Measurements from ENCODE around the gene ULK4.
"Not testable (repeated sequence)": the region's sequence is repeated elsewhere in the genome, so short reads cannot be mapped to it uniquely, and the experiment has no call there.

Gene ULK4

DNA sequence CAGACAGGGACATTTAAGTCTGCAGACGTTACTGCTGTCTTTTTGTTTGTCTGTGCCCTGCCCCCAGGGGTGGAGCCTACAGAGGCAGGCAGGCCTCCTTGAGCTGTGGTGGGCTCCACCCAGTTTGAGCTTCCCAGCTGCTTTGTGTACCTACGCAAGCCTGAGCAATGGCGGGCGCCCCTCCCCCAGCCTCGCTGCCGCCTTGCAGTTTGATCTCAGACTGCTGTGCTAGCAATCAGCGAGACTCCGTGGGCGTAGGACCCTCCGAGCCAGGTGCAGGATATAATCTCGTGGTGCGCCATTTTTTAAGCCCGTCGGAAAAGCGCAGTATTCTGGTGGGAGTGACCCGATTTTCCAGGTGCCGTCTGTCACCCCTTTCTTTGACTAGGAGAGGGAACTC lies 314.2 kb downstream of the ULK4 start:
- DNase-seq (ENCODE audit: low read depth), result not testable (repeated sequence)

DNA sequence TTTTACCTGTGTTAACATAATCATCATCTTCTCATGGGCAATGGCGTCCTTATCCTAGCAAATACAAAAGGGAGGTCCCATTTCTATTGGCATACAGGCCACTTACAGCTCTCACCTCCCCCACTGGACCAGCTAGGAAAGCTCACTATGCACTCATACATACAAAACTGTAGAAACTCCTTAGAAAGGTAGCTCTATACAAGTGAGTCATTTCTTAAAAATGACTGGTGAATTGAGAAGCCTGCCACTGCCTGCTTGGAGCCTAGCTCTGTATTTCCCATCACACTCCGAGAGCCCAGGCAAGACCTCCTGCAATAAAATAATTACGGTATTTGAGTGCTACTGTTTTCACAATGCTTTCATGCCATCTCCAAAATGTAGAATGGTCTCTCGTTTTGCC lies 321.8 kb downstream of the ULK4 start:
- DNase-seq (ENCODE audit: low read depth), result no peak

DNA sequence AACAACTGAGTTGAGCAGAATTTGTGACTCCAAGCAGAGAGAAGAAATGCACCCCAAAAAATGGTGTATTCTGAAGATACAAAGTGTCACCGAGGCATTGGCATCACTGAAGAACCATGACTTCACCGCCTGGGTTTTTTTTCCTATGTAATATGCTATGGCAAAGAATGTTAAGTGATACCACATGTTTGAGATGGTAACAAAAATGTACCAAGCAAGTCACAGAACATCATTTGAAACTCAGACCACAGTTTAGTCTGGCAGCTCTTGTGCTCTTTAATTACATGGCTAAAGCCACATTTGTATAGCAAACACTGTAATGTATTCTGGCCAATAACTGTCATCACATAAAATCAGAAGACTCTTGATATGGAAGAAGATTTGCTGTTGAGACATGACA lies 323.5 kb downstream of the ULK4 start:
- DNase-seq (ENCODE audit: low read depth), result no peak

DNA sequence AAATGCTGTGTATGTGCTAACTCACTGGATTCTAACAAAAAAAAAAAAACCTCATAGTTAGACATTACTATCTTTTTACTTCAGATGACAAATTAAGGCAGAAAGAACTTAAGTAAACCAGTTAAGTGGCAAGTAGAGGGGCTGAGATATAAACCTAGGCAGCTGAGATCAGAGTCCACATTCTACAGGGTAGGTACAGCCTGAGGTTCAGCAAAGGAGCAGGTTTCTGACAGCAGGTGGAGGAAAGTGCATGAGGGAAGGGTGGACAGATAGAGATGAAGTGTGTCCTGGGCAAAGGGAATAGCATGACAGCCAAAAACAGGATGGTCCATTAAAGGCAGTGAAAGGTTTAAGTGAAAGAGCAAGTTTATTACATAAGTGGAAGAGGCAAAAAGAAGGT lies 329.2 kb downstream of the ULK4 start:
- no peak for DNase-seq (ENCODE audit: low read depth)

DNA sequence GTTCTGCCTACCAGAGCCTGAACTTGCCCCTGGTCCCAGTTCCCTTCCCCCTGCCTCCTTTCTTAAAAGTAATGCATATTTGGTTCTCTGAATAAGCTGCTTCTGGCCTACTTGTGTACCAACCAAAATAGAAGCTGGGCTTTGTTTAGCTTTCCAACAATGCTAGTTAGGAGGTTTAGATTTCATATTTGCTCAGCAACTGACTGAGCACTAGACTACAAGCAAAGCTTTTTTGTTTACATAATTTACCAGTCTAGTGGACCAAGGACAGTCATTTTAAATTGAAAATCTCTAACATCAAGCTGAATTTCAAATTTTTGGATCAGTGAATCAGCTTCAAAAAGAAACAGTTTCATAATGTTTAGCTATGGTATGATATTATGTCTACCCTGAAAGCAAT lies 331.2 kb downstream of the ULK4 start:
- no peak for DNase-seq (ENCODE audit: low read depth)

DNA sequence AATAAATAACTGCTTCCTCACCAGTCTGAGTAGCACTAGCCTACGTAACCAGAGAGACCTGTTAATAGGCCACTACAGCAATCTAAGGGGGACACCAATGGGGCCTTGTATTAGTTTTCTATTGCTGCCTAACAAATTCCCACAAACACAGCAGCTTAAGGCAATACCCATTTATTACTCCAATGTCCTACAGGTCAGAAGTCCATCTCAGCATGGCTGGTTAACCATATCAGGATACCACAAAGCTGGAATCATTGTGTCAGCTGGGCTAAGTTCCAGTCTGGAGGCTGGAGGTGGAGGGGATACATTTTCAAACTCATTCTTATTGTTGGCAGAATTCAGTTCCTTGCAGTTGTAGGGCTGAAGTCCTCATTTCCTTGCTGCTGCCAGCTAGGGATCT lies 331.9 kb downstream of the ULK4 start:
- no peak for DNase-seq (ENCODE audit: low read depth)

DNA sequence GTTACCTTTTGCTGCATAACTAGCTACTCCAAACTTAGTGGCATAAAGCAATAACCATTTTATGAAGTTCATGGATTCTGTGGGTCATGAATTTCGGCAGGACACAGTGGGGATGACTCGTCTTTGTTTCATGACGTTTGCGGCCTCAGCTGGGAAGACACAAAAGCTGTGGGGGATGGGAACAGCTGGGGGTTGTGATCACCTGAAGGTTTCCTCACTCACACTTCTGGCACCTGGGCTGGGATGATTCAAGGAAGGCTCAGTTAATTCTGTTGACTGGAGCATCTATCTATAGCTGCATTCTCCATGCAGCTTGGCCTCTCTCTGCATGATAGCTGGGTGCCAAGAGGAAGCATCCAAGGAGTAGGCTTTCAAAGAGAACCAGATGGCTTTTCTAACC lies 332.8 kb downstream of the ULK4 start:
- no peak for DNase-seq (ENCODE audit: low read depth)

DNA sequence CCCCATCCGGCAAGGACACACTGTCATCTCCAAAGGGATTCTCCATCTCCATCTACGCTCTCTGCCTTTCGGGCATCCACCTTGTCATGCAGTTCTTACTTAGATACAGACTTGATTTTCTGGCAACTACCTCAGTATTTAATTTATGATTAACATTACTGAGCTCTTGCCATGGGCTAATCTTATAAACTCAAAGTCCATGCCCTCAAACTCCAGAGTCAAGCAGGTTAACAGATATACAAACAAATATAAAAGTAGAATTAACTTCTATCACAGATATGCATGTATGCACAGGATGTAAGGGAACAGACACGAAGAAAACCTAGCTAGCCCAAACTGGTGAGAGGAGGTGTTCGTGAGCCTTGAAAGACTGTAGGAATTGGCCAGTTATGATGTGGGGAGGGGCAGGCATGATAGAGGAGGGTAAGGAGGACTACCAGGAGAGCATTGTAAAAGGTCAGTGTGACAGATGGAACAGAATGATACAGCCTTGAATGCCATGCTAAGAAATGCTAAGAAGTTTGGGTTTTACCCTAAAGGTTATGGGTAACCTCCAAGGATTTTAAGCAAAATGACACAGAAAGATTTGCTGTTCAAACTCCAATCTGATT lies 334.3 kb downstream of the ULK4 start:
- no peak for DNase-seq (ENCODE audit: low read depth)

DNA sequence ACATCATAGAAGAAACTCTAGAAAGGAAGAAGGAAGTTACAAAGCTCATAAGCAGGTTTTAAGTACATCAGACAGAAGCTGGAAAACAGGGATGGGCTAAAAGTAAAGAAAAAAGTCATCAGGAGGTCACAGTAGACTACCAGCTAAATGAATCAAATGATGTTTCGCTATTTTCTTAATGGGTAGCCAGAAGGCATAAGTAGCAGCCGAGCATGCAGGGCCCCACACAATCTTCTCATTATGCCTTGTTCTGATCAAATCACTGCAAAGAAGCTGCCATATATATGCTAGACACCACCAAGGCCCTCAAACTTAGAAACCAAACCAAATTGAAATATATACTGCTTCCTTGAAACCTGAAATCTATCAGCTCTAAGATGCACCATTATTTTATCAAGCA lies 349.1 kb downstream of the ULK4 start:
- DNase-seq (ENCODE audit: low read depth), result no peak

DNA sequence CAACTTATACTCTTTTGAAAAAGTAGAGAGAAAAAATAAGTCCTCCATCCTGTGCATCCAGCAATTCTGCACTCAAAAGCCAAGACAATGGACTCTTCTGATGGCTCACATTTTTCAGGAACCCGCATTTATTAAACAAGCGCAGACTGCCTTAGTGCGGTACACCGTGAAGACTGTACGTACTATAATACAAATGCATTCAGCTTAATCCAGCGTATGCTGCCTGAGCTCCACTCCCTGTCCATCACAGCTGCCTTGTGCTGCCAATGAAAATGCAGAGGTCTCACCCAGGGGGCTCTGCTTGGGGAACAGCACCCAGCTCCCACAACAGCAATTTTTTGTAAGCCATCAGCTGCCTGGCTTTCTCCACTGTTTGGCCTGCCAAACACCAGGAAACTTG lies 350.9 kb downstream of the ULK4 start:
- no peak for DNase-seq (ENCODE audit: low read depth)

DNA sequence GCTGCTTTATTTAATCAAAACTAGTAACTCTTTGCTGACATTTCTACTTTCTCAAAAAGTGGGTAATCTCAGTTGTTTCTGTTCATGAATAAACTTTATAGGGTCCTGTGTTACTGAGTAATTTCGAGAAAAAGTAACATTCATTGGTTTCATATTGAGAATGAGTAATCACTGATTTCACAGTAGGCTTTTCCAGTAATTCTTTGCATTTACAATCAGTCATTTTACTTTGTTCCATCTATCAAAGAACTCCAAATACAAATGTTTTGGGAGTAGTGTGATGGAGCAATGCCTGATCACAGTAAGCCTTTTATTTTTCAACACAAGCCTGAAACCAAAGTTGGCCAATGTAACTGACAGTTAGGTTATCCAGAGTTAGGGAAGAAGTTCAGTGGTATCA lies 353.6 kb downstream of the ULK4 start:
- DNase-seq (ENCODE audit: low read depth), result no peak

DNA sequence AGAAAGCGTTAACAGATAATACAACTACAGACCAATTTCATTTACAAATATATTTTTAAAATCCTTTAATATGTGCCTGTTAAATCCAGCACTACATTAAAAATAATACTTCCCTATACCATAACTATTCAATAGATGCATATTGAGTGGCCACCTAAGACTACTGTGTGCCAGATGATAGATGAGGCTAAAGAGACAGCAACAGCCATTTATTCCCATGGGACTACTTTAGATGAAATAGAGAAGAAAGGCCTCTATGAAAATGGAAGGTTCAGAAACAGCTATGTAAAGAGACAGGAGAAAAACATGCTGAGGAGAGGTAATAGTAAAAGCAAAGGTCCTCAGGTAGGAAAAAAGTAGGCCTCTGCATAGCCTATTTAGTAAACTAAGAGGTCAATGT lies 358.1 kb downstream of the ULK4 start:
- no peak for DNase-seq (ENCODE audit: low read depth)

DNA sequence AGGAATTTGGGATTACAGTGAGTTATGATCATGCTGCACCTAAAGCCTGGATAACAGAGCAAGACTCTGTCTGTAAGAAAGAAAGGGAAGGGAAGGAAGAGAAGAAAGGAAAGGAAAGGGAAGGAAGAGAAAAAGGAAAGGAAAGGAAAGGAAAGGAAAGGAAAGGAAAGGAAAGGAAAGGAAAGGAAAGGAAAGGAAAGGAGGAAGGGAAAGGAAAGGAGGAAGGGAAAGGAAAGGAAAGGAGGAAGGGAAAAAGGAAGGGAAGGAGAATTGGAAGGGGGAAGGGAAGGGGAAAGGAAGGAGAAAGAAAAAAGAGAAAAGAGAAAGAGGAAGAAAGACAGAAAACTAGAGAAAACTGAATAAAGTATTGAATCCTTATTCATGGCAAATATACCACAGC lies 359.8 kb downstream of the ULK4 start:
- DNase-seq (ENCODE audit: low read depth), result no peak

DNA sequence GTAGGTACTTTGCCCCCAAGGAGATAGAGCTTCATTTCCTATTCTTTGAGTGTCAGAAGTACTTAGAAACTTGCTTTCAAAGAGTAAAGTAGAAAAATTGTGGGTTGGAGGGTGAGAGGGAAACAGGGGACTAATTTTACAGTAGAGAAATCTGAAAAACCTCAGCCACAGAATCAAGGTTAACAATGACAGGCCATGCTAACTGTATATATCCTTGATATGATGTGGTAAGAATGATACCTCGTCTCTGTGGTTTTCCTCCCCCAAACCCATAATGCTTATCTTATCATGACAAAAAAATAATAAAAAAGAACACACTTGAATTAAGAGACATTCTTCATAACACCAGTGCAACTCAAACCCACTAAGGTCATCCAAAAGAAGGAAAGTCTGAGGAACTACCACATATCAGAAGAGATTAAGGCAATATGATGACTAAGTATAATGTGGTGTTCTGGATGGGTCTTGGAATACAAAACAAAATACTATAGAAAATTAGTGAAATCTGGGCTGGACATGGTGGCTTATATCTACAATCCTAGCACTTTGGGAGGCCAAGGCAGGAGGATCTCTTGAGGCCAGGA lies 360.4 kb downstream of the ULK4 start:
- DNase-seq (ENCODE audit: low read depth), result no peak

DNA sequence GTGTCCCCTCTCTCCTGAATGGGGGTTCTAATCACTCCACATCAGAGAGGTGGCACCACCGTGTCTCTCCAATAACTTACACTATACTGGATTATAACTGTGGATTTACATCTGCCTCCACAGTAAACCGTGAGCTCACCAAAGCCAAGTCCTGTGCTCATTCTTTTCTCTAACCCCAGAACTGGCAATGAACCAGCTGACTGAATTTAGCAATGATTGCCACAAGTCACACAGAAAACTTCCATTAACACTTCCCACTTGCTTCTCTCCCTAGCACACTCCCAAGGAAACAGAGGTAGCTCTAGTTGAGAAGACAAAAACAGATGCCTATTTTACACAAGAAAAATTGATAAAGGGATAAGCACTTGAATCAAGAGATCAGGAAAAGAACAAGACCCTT lies 361.3 kb downstream of the ULK4 start:
- DNase-seq (ENCODE audit: low read depth), result no peak

DNA sequence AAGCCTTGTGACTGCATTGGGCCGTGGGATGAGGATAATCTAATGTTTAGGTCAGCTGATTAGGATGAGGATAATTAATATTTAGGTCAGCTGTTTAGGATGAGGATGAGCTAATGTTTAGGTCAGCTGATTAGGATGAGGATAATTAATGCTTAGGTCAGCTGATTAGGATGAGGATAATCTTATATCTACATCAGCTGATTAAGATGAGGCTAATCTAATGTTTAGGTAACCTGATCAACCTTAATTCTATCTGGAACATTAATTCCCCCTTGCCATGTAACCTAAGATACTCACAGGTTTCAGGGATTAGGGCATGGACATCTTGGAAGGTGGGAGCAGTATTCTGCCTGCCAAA lies 362.8 kb downstream of the ULK4 start:
- no peak for DNase-seq (ENCODE audit: low read depth)

DNA sequence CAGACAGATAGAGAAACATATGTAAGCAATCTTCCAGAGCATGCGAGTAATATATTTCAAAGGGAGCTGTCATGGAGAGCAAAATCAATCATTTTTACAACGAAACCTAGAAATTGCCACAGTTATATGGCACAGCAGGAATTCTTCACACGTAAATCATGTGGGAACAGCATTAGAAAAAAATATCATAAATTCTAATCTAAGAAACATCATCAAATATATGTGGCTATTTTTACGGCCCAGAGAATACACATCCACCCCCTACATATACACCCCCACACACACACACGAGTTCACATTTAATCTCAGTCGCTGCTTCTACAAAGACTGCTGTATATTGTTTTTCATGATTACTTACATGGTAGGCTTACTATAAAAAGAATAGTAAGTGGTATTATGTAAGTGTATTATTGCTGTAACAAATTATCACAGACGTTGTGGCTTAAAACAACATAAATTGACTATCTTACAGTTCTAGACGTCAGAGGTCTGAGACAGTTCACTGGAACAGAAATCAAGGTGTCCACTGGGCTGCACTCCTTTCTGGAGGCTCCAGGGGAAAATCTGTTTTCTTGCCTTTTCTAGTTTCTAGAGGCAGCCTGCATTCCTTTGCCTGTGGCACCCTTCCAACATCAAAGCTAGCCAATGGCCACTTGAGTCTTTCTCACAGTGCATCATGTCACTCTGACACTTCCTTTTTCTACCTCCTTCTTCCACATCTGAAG lies 363.3 kb downstream of the ULK4 start:
- no peak for DNase-seq (ENCODE audit: low read depth)

DNA sequence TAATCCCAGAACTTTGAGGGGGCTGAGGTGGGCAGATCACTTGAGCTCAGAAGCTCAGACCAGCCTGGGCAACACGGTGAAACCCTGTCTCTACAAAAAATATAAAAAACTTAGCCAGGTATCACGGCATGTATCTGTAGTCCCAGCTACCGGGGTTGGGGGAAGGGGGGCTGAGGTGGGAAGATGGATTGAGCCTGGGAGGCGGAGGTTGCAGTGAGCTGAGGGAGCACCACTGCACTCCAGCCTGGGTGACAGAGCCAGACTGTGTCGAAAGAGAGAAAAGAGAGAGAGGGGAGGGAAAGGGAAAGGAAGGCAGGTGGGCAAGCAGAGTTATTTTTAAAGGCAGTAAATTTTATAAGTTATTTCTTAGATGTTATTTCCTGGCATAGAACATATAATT lies 368.1 kb downstream of the ULK4 start:
- no peak for DNase-seq (ENCODE audit: low read depth)

DNA sequence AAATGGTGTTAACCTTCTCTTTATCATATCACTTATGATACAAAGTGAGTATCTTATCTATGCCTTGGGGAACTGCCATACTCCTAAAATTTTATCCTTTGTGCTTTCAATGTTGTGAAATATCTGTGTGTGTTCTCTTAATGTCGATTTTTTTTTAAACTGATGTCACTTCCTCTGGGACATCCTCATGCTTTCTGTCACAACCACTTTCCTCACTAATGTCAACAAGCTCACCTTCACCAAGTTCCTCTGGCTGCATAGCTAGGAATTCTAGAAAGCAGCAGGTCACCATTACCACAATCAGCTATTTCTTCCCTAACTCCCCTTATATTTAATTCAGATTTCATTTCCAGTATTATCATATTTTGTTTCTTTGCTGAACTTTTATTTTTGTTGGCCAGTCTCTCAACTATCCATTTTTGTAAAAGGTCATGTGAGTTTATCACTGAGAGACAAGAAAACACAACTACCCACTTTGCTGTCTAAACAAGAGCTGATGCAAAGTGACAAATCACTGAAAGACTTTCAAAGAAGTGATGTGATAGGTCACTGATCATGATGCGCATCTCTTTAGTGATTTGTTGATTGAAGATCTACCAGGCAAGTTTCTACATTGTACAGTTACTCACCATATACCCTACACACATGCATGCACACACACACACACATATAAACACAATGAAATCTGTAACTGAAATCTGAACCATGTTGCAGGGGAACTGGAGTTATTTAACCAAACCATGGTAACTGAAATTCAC lies 369.0 kb downstream of the ULK4 start:
- no peak for DNase-seq (ENCODE audit: low read depth)

DNA sequence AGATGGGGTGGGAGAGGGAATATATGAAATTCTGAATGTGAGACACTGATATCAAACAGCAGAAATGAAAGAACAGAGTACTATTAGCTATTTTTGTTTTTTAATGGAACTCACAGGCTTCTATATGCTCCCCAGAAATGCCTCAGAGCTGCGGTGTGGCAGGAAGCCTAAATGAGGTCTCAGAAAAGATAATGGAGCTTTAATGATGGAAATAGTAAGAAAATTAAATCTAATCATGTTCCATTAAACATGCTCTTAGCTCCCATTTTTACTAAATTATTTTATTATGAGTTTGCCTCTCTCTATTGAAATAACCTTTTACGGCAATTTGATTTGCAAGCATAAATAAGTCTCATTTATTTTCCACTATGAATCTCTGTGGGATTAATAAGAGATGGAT lies 378.9 kb downstream of the ULK4 start:
- DNase-seq (ENCODE audit: low read depth), result no peak

DNA sequence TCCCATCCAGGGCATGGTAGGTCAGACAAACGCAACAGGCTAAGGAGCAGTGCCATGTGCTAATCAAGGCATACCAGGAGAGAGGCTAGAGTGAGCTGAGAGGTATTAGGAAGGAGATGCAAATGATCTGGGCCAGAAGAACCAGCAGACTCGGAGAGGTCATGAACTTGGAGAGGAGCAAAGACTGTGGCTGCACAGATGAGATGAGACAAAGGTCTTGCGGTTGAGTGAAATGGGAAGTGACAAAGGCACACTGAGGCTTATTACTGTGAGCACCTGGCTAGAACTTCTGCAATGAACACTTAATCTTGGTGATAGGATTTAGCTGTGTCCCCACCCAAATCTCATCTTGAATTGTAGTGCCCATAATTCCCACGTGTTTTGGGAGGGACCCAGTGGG lies 380.2 kb downstream of the ULK4 start:
- DNase-seq (ENCODE audit: low read depth), result no peak

DNA sequence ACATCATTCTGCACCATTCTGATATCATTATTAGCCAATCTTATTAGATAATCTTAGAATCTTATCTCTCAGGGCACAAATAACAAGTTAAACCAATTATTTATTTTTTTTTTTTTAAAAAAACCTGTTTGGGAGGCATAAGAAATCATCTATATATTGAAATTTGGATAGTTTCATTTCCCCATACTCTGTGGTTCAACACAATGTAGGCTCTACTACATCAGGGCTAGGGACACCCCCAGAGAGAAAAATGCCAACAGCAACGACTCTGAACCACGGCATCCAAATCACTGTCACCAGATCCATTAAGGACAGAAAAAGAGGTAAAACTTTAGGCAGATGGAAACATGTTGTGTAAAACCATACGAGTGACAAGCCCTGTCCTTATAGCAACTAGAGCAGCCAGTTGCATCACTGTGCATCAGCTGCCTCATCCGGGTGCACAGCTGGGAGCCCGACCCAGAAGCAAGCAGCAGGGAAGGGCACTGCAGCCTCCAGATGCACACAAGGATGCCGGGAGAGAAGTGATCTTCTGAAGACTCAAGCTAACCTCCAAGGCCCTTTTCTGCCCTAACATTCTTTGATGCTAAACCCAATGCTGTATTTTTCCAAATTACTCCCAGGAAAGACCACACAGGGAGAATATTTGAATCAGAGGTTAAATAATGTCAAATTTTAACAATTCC lies 381.5 kb downstream of the ULK4 start:
- DNase-seq (ENCODE audit: low read depth), result no peak

DNA sequence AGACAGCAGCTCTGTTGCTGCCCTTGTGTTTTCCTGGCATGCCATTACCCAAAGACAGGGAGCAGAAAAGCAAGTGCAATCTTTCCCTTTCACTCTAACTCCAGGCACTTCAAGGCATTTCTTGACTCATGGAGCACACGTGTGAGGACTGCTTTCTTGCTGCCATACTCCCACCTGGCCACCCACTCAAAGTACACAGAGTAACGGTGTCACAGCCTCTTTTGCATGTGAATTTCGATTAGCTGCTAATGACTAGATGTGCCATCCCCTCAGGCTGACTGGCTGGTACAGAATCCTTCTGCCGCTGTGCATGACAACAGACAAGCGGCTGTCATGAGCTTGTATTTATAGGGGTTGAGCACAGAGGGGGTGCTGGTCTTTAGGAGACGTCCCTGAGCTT lies 382.0 kb downstream of the ULK4 start:
- DNase-seq (ENCODE audit: low read depth), result no peak
